ENCODE data around the gene REL.
"Not testable (repeated sequence)": the region's sequence is repeated elsewhere in the genome, so short reads cannot be mapped to it uniquely, and the experiment has no call there.

Gene REL

GRCh38 chr2:60926741-60927552 is 45.6 kb downstream of the REL start:
- DNase-seq = no peak

GRCh38 chr2:60932061-60932460 is 50.7 kb downstream of the REL start:
- DNase-seq = not testable (repeated sequence)

- DNase-seq = no peak
These were observed 51.6 kb downstream of the REL start for GRCh38 chr2:60932954-60933353.

GRCh38 chr2:60934165-60934722 is 52.9 kb downstream of the REL start:
- no peak for DNase-seq

GRCh38 chr2:60936757-60937156 is 55.4 kb downstream of the REL start:
- no peak for DNase-seq

GRCh38 chr2:60938301-60938700 is 56.9 kb downstream of the REL start:
- no peak for DNase-seq

- no peak for DNase-seq
These were observed 58.2 kb downstream of the REL start for GRCh38 chr2:60939622-60940021.

- DNase-seq = no peak
These were observed 64.0 kb downstream of the REL start for GRCh38 chr2:60945341-60945740.

GRCh38 chr2:60947056-60947455 is 65.7 kb downstream of the REL start:
- DNase-seq = no peak

- DNase-seq = no peak
These were observed 66.8 kb downstream of the REL start for GRCh38 chr2:60948161-60948560.

GRCh38 chr2:60948926-60949579 is 67.7 kb downstream of the REL start:
- DNase-seq = no peak

GRCh38 chr2:60954139-60954538 is 72.8 kb downstream of the REL start:
- DNase-seq = no peak

GRCh38 chr2:60957224-60957623 is 75.8 kb downstream of the REL start:
- no peak for DNase-seq

- no peak for DNase-seq
These were observed 76.3 kb downstream of the REL start for GRCh38 chr2:60957643-60958042.

GRCh38 chr2:60958361-60958760 is 77.0 kb downstream of the REL start:
- DNase-seq = no peak

- DNase-seq = no peak
These were observed 77.4 kb downstream of the REL start for GRCh38 chr2:60958800-60959199.

- DNase-seq = peak; percentile 20
These were observed 78.1 kb downstream of the REL start for GRCh38 chr2:60959501-60959900.

GRCh38 chr2:60960706-60961105 is 79.3 kb downstream of the REL start:
- no peak for DNase-seq

GRCh38 chr2:60961457-60961856 is 80.1 kb downstream of the REL start:
- no peak for DNase-seq

- no peak for DNase-seq
These were observed 81.2 kb downstream of the REL start for GRCh38 chr2:60962528-60962927.

- no peak for DNase-seq
These were observed 81.8 kb downstream of the REL start for GRCh38 chr2:60963190-60963589.

GRCh38 chr2:60964651-60965498 is 83.5 kb downstream of the REL start:
- DNase-seq = no peak

- DNase-seq = no peak
These were observed 84.1 kb downstream of the REL start for GRCh38 chr2:60965499-60965785.
